Ureter (tissue), 1 donor: ENCODE results near the gene CEBPZOS. TPM values are rescaled to one million over a fixed set of nuclear protein-coding genes. Genes with fewer than 3 reads are reported as not detected.

ENCODE experiments used
- DNase-seq: peaks from one replicate; pipeline ENCODE4 v3.0.0-alpha.2; 2020; ENCODE audit warnings: low spot score
- total RNA-seq: library from RNA; stranded (reverse); gene quantifications from one replicate; pipeline ENCODE4 v1.2.4, GENCODE V29; 2023
- donor health status: DM: yes; HTN: yes; CAD: no.

CEBPZOS gene
- total RNA-seq, 1 donor from 2014 or later, result 58.6 TPM

- no peak for DNase-seq
These were observed 36.0 kb downstream of the CEBPZOS start for GRCh38 chr2:37232131-37232933.

- no peak for DNase-seq
These were observed 47.1 kb downstream of the CEBPZOS start for GRCh38 chr2:37243435-37243834.

DNA sequence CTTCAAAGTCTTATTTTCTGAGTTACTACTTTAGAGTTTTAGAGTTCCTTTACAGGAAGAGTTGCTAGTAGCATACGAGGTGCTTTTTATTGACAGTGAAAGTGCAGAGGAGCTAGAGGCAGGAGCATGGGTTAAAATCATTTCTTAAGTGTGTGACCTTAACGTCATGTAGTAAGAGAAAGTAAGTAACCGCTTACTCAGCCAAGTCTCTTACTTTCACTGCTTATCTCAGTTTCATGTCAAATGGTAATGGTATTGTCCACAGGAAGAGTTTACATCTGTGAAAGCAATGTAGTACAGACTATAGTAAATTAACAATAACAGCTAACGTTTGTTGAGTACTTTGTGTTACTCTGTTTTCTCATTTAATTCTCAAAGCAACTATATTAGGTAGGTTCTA, 47.7 kb downstream of the CEBPZOS start:
- no peak for DNase-seq

- no peak for DNase-seq
These were observed 48.5 kb downstream of the CEBPZOS start for GRCh38 chr2:37244755-37245154.

GRCh38 chr2:37246205-37246604, 49.9 kb downstream of the CEBPZOS start:
- DNase-seq, result no peak

- no peak for DNase-seq
These were observed 54.8 kb downstream of the CEBPZOS start for GRCh38 chr2:37250869-37251740.

Other genes with a start within 250 kb of the CEBPZOS start
- gene STRN, start 230.0 kb upstream of the CEBPZOS start, total RNA-seq, result 26.7 TPM
- 29.7 TPM for gene HEATR5B, start 112.1 kb upstream of the CEBPZOS start, total RNA-seq
- gene GPATCH11, start 112.0 kb upstream of the CEBPZOS start, total RNA-seq, result 6.8 TPM
- gene EIF2AK2, start 39.5 kb upstream of the CEBPZOS start, total RNA-seq, result 47.7 TPM
- gene SULT6B1, start 7.8 kb upstream of the CEBPZOS start, total RNA-seq, result not detected
- gene CEBPZ, start 35.1 kb downstream of the CEBPZOS start, total RNA-seq, result 52.0 TPM
- gene NDUFAF7, start 35.2 kb downstream of the CEBPZOS start, total RNA-seq, result 18.6 TPM
- 43.3 TPM for gene PRKD3, start 128.3 kb downstream of the CEBPZOS start, total RNA-seq
- gene QPCT, start 148.1 kb downstream of the CEBPZOS start, total RNA-seq, result 23.6 TPM